D721Med (cell line): ENCODE measurements around the gene E2F6.

Source experiments
- DNase-seq: peaks from one replicate; pipeline ENCODE4 v3.0.0; 2011; ENCODE audit warnings: low spot score; ENCODE audit not compliant: insufficient read length
- FAIRE-seq: peaks from 2 replicates; lab custom pipeline; 2011; peaks lifted over from hg19 to GRCh38; lab: Jason Lieb, UNC
- CTCF ChIP-seq: IDR thresholded peaks from 2 replicates; pipeline ENCODE4 v1.5.1; 2012; ENCODE audit warnings: mild to moderate bottlenecking, control low read depth; ENCODE audit not compliant: insufficient read depth; ENCODE audit errors: missing control alignments

E2F6 gene

GRCh38 chr2:11477994-11478393 lies 12.0 kb upstream of the E2F6 start:
- no peak for DNase-seq
- TF ChIP-seq CTCF: peak; percentile 94
- peak; percentile 91 for FAIRE-seq

GRCh38 chr2:11473659-11474433 lies 7.9 kb upstream of the E2F6 start:
- TF ChIP-seq CTCF: no peak
- DNase-seq (no peak), FAIRE-seq (no peak)

- FAIRE-seq (no peak), DNase-seq (no peak)
- no peak for TF ChIP-seq CTCF
Measured at GRCh38 chr2:11467749-11468148, 1.8 kb upstream of the E2F6 start.

DNA sequence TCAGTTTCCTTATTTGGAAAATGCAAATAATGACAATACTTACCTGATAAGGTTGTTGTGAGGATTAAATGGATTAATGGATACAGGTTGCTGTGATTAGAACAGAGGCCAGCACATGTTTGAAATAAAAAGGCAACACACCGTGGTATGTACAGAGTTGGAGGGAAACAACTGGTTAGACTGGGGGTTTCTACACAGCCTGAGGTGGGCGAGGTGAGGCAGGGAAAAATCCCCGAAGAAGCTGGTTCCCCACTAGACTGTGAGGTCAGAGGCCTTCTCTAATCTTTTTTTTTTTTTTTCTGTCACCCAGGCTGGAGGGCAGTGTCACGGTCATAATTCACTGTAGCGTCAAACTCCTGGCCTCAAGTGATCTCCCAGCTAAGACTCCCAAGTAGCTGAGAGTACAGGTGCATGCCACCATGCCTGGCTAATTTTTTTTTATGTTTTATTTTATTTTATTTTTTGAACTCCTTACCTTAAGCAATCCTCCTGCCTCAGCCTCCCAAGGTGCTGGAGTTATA lies 1.2 kb upstream of the E2F6 start:
- FAIRE-seq: no peak
- no peak for TF ChIP-seq CTCF

GRCh38 chr2:11466307-11467128 lies 557 bp upstream of the E2F6 start:
- DNase-seq (no peak), FAIRE-seq (no peak)
- no peak for TF ChIP-seq CTCF

More for the DNA sequence above, 1.2 kb upstream of the E2F6 start:
- DNase-seq: no peak

DNA sequence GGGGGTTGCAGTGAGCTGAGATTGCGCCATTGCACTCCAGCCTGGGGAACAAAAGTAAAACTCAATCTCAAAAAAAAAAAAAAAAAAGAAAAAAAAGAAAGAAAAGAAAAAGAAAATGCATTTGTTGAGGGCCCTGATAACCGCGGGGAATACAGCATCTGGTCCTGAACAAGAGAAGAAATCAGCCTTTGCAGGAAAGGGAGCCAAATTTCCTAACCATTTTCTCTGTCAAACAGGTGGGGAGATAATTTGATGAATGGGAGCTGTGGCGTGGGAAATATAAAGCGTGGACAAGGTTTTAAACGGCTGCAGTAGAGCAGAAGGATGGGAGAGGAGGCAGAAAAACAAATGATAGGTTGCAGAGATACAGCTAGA lies 864 bp downstream of the E2F6 start:
- FAIRE-seq (no peak), DNase-seq (no peak)
- no peak for TF ChIP-seq CTCF
